ENCODE measurements around the gene B3GAT3. TPM values are rescaled to one million over a fixed set of nuclear protein-coding genes. Genes with fewer than 3 reads are reported as not detected.

Gene B3GAT3
- total and polyA plus RNA-seq, 9 donors = 1.3 to 56.6 (median 33.6) TPM

- H3K4me1 ChIP-seq (ENCODE audit: insufficient read depth) = peaks cover 12% of the 10 kb centered on the region
- H3K4me3 ChIP-seq = no peak overlapping the region
- H3K27ac ChIP-seq = no peak overlapping the region
- no peaks in the 10 kb centered on the region for H3K9me3 ChIP-seq
- no peaks in the 10 kb centered on the region for H3K36me3 ChIP-seq
- H3K27me3 ChIP-seq = no peaks in the 10 kb centered on the region
- DNase-seq = no peak
- 80 to 88% (median 83%) methylated on average over 4 of the region's 4 CpGs for WGBS, 3 donors
- intact Hi-C loops (cut with DNase I) = no loop called here
- no peak for TF ChIP-seq EP300 (IDR thresholded peaks at IDR 0.05)
- TF ChIP-seq POLR2A (IDR thresholded peaks at IDR 0.05) = no peak
- TF ChIP-seq, protein P1, sequence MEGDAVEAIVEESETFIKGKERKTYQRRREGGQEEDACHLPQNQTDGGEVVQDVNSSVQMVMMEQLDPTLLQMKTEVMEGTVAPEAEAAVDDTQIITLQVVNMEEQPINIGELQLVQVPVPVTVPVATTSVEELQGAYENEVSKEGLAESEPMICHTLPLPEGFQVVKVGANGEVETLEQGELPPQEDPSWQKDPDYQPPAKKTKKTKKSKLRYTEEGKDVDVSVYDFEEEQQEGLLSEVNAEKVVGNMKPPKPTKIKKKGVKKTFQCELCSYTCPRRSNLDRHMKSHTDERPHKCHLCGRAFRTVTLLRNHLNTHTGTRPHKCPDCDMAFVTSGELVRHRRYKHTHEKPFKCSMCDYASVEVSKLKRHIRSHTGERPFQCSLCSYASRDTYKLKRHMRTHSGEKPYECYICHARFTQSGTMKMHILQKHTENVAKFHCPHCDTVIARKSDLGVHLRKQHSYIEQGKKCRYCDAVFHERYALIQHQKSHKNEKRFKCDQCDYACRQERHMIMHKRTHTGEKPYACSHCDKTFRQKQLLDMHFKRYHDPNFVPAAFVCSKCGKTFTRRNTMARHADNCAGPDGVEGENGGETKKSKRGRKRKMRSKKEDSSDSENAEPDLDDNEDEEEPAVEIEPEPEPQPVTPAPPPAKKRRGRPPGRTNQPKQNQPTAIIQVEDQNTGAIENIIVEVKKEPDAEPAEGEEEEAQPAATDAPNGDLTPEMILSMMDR (IDR thresholded peaks at IDR 0.05) = no peak
Observed at GRCh38 chr11:62607714-62608113, 14.1 kb downstream of the B3GAT3 start.

DNA sequence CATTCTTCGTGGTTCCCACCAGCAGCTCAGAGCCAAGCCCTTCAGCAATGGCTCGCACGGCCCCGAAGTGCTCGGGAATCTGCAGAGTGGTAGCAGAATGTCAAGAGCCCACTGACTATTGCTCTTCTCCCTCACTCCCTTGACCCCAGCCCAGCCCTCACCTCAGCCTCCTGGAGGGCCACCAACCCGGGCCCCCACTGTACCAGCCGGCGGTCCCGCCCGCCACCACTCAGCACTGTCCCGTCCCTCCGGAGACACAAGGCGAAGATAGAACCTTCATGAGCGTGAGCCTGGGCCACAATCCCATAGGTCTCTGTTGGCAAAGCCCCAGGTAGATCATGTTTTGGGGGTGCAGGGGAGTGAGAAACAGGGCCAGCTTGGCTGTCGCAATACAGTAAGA lies 15.9 kb downstream of the B3GAT3 start:
- Histone ChIP-seq H3K36me3 (no peaks in the 10 kb centered on the region), H3K27ac (no peak overlapping the region), H3K9me3 (no peaks in the 10 kb centered on the region), H3K4me3 (no peak overlapping the region), H3K27me3 (no peaks in the 10 kb centered on the region), H3K4me1 (ENCODE audit: insufficient read depth) (peaks cover 6% of the 10 kb centered on the region)
- WGBS, 3 donors = 85 to 91% (median 91%) methylated on average over 15 of the region's 15 CpGs
- intact Hi-C loops (cut with DNase I) = no loop called here
- TF ChIP-seq, protein P1 (IDR thresholded peaks at IDR 0.05) = no peak
- no peak for TF ChIP-seq POLR2A (IDR thresholded peaks at IDR 0.05)
- no peak for TF ChIP-seq EP300 (IDR thresholded peaks at IDR 0.05)
- DNase-seq = no peak

DNA sequence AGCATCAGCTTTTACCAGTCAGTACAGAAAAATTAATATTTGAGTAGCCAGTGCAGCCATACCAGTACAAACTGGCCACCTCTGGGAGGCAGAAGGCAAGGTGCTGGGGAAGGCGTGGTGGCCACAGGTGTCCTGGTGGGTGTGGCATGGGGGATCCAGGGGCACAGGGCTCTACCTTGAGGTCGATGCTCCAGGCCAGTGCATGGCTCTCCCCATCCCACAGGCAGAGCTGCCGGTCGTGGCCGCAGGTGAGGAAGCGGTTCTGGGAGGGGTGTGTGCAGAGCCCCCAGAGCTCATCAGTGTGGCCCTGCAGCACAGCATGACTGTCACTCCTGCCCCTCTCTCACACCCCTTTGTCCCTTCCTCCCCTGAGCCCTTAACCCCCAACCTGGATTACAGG lies 16.3 kb downstream of the B3GAT3 start:
- no peak overlapping the region for H3K27ac ChIP-seq
- TF ChIP-seq EP300 (IDR thresholded peaks at IDR 0.05) (no peak), POLR2A (IDR thresholded peaks at IDR 0.05) (no peak)
- TF ChIP-seq, protein P1 (IDR thresholded peaks at IDR 0.05) = no peak
- H3K4me3 ChIP-seq = no peak overlapping the region
- WGBS, 3 donors = 82 to 87% (median 85%) methylated on average over 6 of the region's 6 CpGs
- H3K36me3 ChIP-seq = no peaks in the 10 kb centered on the region
- DNase-seq = no peak
- peaks cover 4% of the 10 kb centered on the region for H3K4me1 ChIP-seq (ENCODE audit: insufficient read depth)
- no peaks in the 10 kb centered on the region for H3K27me3 ChIP-seq
- intact Hi-C loops (cut with DNase I) = no loop called here
- H3K9me3 ChIP-seq = no peaks in the 10 kb centered on the region

DNA sequence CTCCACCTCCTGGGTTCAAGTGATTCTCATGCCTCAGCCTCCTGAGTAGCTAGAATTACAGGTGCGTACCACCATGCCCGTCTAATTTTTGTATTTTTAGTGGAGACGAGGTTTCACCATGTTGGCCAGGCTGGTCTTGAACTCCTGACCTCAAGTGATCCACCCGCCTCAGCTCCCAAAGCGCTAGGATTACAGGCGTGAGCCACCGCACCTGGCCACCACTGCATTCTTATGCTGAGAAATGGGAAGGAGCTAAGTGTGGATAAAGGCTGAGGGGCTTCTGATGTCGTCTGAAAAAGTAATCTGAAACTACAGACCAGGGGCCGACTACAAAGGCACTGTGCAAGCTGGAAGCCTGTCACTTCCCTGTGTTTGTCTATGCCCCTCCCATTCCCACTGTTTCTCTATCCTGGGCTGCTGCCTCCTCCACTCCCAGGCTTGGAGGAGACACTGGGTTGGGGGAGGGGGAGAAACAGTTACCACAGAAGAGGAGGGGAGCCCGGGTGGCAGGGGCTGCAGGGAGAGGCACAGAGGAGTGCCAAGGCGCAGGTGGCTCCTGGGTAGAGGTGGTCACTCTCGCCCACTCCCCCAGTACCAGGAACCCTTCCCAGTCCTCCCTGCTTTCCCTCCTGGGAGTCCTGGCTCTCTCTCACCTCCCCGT lies 17.2 kb downstream of the B3GAT3 start:
- H3K36me3 ChIP-seq = no peaks in the 10 kb centered on the region

More for the DNA sequence above, 17.2 kb downstream of the B3GAT3 start:
- WGBS, 3 donors = 61 to 73% (median 72%) methylated on average over 13 of the region's 13 CpGs
- H3K4me1 ChIP-seq (ENCODE audit: insufficient read depth) = peaks cover 7% of the 10 kb centered on the region
- intact Hi-C loops (cut with DNase I) = no loop called here
- peak in 1 of 5 donors; percentile 21 for DNase-seq
- H3K9me3 ChIP-seq = no peaks in the 10 kb centered on the region
- H3K4me3 ChIP-seq = no peak overlapping the region
- TF ChIP-seq, protein P1 (IDR thresholded peaks at IDR 0.05) = no peak
- TF ChIP-seq EP300 (IDR thresholded peaks at IDR 0.05) (no peak), POLR2A (IDR thresholded peaks at IDR 0.05) (no peak)
- no peak overlapping the region for H3K27ac ChIP-seq
- no peaks in the 10 kb centered on the region for H3K27me3 ChIP-seq
